GM18951 (cell line): ENCODE results near the gene CHCHD4.
A peak's percentile ranks its signal among the peaks of the same experiment; 100 is the strongest.
"Not testable (repeated sequence)": the region's sequence is repeated elsewhere in the genome, so short reads cannot be mapped to it uniquely, and the experiment has no call there.

Experiments used
- POLR2A ChIP-seq: IDR thresholded peaks from 4 replicates; pipeline ENCODE4 v1.6.1; 2011; ENCODE audit warnings: mild to moderate bottlenecking; ENCODE audit not compliant: insufficient read length, insufficient read depth; ENCODE audit errors: extremely low read depth
- in situ Hi-C: fragments of 300-500 bp; cut with MboI; formaldehyde crosslinking; loops from one replicate; pipeline ENCODE4 v1.12.0; 2022; ENCODE audit warnings: low sequenced_read_pairs, mixed read lengths, inconsistent platforms; ENCODE audit not compliant: unreplicated experiment

Gene CHCHD4

DNA sequence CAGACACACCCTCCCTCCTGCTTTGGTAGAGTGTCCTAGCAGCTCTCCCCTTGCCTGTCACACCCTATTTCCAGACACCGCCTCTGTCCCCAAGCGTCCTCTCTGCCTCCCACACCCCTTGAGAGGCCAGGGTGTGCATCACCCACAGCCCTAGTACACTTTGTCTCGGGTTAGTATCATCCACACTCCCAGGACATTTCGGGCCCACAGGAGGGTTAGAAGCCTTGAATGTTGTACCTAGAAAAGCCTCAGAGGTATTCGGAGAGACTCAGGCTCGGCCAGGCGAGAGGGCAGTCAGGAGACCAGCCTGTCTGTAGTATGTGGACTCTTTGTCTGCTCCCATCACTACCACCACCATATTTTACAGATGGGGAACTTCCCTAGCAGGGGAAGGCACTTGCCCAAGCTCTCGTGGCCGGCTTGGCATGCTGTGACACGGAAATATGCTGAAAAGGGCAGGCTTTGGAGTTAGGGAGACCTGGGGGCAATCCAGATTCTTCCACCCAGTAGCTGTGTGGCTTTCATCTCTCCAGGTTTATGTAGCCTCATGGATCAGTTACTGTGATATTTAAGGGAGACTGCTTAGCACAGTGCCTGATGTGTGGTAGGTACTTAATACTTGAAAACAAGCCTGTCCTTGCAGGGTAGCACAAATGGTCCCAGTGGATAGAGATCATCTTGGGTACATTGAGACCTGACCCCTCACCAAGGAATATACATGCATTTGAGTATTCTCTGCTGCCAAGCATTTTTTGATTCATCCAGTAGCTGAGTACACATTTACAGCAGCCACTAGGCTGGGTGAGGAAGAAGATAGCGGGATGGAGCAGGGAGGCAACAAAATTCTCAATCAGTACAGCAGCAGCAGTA, 1.6 kb upstream of the CHCHD4 start:
- no peak for TF ChIP-seq POLR2A
- in situ Hi-C loops: no loop called here

DNA sequence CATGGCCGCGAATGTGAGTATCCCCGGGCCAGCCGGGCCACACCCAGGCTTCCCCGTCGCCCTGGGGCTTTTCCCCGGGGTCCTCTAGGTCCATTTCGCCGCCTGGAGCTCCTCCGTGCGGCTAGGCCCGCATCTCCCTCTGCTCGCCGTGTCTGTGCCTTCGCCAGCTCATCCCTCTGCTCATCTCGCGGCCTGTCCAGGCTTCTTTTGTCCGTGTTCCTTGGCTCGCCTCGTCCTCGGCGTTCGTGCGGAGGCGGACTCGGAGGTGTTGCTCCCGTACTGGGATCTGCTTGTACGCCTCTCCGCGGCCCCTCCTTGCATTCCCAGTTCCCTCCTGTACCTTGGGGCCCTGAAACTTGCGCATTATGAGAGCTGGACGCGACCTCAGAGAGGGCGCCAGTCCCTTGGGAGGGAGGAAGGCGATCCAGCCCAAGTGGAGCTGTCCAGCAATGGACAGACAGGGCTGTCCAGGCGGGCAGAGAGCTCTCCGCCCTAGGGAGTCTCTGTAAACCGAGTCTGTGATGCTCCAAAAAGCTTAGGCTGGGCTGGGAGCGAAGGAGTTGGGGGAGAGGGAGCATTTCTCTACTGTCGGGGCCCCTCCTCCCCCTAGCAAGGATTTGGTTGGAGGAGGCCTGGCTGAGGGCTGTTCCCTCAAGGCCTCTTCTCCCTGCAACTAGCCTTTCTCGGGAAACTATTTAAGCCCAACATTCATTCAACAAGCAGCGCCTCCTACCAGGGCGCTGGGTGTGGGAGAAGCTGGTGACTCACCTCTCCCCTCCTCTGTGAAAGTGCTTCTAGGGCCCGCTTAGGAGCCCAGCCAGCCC, 735 bp upstream of the CHCHD4 start:
- in situ Hi-C loops: no loop called here
- TF ChIP-seq POLR2A: no peak

DNA sequence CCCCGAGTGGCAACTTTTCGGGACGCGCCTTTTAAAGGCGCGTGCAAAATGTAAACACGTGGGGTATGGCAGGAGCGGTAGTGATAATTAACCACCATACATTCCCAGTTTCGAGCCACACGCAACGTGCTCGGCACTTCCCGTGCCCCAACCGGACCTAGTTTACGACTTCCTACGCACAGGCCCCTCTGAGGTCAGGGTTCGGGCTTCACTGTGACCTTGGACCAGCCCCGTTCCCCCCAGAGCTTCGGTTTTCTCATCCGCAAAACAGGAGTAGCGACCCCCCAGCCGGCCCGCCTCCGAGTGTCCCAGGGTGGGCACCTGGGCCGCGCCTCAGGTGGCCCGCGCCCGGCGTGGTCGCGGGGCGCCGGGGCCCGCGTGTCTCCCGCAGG, 451 bp downstream of the CHCHD4 start:
- peak; percentile 49 for TF ChIP-seq POLR2A
- in situ Hi-C loops: no loop called here

DNA sequence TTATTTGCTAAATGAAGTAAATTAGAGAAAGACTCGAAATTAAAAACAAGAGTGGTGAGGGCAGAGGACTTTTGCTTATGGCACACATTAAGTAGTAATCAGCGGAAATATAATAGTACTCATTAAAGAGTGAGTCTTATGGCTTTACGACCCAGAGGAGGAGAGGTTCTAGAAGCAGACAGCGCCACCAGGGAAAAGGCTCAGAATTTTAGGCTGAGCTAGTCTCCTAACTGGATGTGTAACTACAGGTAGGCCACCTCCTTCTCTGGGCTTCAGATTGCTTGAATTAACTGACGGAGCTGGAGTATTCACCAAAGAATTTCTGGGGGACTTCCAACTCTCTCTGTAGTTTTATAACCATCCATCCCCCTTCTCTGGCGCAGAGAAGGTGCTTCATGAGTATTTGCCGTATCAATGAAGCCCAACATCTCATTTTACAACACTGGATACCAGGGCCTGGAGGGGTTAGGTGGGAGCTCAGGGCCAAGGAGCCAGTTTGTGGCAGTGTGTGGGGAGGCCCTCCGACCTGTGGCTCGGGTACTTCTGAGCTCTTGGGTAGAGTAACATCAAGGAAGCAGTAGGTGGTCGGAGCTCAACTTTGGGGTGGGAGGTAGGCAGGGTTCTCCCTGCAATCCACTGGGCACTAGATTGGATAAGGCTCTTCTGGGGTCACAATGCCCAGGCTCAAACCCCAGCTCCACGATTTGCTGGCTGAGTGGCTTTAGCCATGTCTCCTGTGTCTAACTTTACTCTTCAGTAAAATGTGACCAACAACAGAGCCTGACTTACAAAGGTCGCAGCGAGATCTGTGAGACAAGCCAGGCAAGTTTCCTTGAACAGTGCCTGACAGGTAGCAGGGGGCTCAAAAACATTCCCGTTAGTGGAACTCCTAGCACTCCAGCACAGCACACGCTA, 1.1 kb downstream of the CHCHD4 start:
- no peak for TF ChIP-seq POLR2A
- in situ Hi-C loops: no loop called here

DNA sequence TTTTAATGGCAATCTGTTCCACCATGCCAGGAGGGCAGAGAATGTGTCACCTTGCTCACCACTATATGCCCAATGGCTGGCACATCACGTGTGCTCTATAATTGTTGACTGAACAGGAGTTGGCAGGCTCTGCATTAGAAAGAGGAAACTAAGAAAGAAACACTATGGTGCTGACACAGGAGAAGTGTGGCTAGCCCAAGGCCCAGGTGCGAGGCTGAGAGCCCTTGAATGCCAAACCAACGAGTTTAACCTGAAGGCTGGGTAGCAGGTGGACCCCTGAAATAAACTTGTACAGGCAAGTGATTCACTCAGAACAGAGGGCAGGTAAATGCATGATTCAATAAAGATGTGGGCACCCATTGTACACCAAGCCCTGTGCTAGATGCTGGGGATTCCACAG, 2.4 kb downstream of the CHCHD4 start:
- in situ Hi-C loops: no loop called here
- no peak for TF ChIP-seq POLR2A

DNA sequence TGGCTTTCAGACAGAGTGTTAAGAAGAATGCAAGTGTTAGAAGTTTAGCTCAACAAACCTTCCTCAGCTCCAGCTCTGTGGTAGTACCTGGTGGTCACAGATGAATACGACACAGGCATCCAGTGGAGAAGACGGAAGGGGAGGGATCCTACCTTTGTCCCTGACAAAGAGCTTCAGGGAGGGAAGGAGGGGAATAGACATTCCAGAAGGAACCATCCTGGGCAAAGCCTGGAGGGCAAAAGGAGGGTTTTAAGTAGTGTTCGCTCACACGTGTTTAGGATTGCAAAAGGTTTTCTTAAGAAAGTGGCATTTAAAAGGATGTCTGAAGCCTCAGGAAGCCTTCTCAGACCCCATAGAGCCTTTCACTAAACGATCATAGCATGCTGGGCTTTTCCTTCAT, 2.8 kb downstream of the CHCHD4 start:
- TF ChIP-seq POLR2A: no peak

DNA sequence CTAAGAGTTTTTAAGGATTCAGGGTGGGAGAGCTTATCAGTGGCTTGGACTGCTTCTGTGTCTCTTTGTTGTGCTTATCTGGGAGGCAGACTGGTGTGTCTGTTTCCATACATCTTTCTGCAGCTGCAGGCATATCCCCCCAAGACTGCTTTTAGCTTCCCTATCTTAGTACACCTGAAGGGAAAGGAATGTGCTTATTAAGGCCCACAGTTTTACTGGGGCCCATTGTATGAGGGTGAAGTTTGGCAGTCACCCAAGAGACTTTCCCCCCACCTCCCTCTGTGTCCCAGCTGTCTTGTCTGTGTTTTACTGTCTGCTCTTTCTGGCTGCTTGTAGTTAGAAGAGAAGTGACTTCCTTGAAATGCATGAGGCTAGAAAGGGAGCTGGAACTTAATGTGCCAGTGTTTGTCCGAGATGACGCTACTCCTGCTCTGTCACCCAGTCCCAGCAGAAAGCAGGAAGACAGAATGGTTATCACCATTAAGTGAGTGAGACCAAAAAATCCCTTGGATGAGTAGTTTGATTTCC, 3.7 kb downstream of the CHCHD4 start:
- in situ Hi-C loops: not testable (repeated sequence)

More for the DNA sequence above, 2.8 kb downstream of the CHCHD4 start:
- in situ Hi-C loops: no loop called here

DNA sequence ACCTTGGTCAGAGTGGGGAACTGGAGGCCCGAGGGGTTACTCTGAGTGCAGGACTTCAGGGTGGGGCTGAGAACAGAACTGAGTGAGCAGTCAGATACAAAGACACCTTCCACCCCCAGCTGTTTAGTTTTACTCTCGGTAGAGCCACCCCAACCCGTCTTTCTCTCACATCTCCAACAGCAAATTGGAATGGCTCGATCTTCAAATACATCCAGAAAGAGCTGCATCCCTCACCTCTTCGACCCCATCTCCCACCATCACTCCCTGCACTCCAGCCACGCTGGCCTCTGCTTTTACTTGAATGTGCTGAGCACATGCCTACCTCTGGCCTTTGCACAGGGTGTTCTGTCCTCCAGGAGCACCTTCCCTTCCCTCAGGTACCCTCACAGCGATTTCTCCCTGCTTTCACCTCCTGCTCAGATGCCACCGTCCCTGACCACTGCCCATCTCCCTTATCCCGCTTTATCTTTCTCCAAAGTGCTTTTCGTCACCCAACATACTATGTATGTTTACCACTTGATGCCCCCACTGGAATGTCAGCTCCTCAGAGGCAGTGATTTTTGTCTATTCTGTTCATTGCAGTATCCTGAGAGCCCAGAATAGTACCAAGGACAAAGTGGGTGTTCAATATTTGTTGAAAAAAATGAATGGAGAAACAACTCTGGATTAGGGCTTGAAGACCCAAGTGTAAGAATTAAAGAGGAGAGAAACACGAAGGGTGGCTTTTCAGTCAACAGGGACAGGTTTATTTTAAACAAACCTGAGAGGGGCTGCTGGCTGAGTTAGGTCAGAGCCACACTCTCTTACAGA, 4.4 kb downstream of the CHCHD4 start:
- in situ Hi-C loops: no loop called here
- TF ChIP-seq POLR2A: no peak

DNA sequence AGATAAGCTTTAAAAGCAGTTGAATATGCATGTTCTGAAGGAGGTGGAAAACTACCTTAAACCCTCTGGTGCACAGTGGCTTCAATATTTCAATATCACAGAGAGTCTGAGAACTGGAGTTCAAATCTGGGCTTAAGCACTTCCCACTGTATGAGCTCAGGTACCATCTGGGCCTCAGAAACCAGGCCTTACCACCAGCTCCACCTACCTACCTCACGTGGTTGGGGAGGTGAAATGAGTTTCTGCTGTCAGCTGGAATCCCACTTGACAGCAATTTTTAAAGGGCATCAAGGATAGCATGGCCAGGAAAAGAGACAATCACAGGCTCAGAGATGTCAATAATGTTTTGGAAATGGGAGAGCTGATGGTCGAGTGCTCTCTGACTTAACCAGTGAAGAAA, 5.0 kb downstream of the CHCHD4 start:
- in situ Hi-C loops: no loop called here
- no peak for TF ChIP-seq POLR2A

DNA sequence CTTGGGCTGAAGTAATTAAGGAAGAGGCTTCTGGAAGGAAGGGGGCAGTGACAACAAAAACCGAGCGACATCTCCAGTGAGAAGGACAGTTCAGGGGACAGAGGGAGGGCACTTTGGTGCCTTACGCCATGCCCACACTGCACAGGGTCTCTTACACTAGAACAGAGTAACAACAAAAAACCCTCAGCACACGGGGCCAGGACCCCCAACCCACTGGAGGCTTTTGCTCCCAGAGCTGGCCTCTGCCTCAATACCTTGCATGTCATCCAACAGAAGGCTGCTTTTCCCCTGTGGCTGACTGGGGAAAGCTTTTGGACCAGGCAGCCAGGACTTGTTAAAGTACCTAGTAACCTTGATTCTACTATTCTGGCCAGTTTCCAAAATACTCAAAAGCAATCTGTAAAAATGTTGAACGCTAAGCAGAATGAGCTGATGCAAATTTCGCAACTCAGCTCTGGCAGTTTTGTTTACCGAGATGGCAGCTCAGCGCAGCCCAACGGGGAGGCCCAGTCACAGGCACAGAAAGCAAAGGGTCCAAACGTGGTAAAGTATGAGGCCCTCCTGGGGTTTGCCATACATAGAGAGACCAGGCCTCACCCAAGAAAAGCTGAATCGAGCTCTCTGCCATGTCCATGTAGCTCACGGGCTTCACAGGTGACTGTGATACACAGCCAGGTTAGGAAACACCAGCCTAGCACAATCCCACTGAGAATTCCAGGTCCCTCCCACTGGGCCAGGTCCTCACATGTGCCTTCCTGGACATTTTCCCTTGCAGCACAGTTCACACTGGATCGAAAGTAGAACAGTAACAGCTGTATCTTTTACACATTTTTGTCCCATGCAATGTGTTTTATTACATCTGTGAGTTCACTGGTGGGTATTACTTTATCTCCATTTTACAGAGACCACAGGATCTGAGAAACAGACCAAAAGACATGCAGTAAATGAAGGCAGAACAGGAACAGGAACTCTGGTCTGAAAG, 6.0 kb downstream of the CHCHD4 start:
- in situ Hi-C loops: no loop called here
- no peak for TF ChIP-seq POLR2A
